ENCODE measurements around the gene LRP10. TPM values are rescaled to one million over a fixed set of nuclear protein-coding genes. Genes with fewer than 3 reads are reported as not detected.

The LRP10 gene
- total and polyA plus RNA-seq, 2 of the 8 experiments (the other 6 are each of a cell fraction or from before 2014, with no cell fraction given): 12.4 to 15.6 TPM

GRCh38 chr14:22885975-22886374 lies 14.4 kb downstream of the LRP10 start (continued):
- no peak for TF ChIP-seq TEAD4 (IDR thresholded peaks at IDR 0.05; ENCODE audit: low read depth, low read length)
- no peak for TF ChIP-seq KDM4A (IDR thresholded peaks at IDR 0.05; ENCODE audit: low read depth, low read length, severe bottlenecking)
- TF ChIP-seq TAF1 (IDR thresholded peaks at IDR 0.05; ENCODE audit: low read depth, low read length): no peak
- TF ChIP-seq CEBPB (IDR thresholded peaks at IDR 0.05; ENCODE audit: low read depth, low read length): no peak
